Measurements from ENCODE around the gene PHC1.

- no peak for TF ChIP-seq CTCF (conservative IDR thresholded peaks at IDR 0.05; ENCODE audit: low read depth, low read length)
- no peak for TF ChIP-seq EZH2phosphoT487 (IDR thresholded peaks at IDR 0.05; ENCODE audit: borderline replicate concordance, low read length)
- no peak for TF ChIP-seq EZH2 (IDR thresholded peaks at IDR 0.05; ENCODE audit: low read length, unreplicated experiment)
These were observed 39.6 kb downstream of the PHC1 start for GRCh38 chr12:8953773-8954402.
